Panc1 (cell line): Measurements from ENCODE around the gene FSHR. TPM values are rescaled to one million over a fixed set of nuclear protein-coding genes. Genes with fewer than 3 reads are reported as not detected.

Source experiments
- ATAC-seq: fragments of 200-7000 bp; cut with Tn5 transposase; 2 replicates; pipeline ENCODE4 v1.9.1; 2020; ENCODE audit warnings: mild to moderate bottlenecking, moderate library complexity
- BruUV-seq: library from RNA; stranded (reverse); fragments of 400-500 nt; replicated peaks from 2 replicates; lab custom pipeline; 2021; lab: Mats Ljungman, UMichigan
- CTCF ChIA-PET: fragments of 300-600 bp; sonication (Branson Sonifier 250); formaldehyde crosslinking; loops from one replicate; lab custom pipeline; 2022; ENCODE audit warnings: antibody characterized with exemption; lab: Charles Lee
- POLR2A ChIA-PET: fragments of 300-600 bp; sonication (Branson Sonifier 250); formaldehyde crosslinking; loops from one replicate; lab custom pipeline; 2022; ENCODE audit warnings: antibody characterized with exemption; lab: Charles Lee
- DNase-seq: peaks from one replicate; pipeline ENCODE4 v3.0.0-alpha.2; 2010; ENCODE audit warnings: low read depth, low spot score
- H3K27ac ChIP-seq: 2 replicates; pipeline ENCODE4 v1.5.1; 2011; ENCODE audit warnings: mild to moderate bottlenecking, low read length, inconsistent platforms
- H3K27me3 ChIP-seq: fragments of 200-500 bp; sonication (Bioruptor generic); 2 replicates; pipeline ENCODE4 v1.6.0; 2014; ENCODE audit warnings: low read length, inconsistent platforms; ENCODE audit not compliant: control insufficient read depth, insufficient read depth
- H3K36me3 ChIP-seq: fragments of 200-500 bp; sonication (Bioruptor generic); 2 replicates; pipeline ENCODE4 v1.5.1; 2014; ENCODE audit warnings: inconsistent platforms, mild to moderate bottlenecking, low read length, moderate library complexity; ENCODE audit not compliant: control insufficient read depth, insufficient read depth
- H3K4me1 ChIP-seq: 2 replicates; pipeline ENCODE4 v1.5.1; 2011; ENCODE audit warnings: inconsistent platforms, mild to moderate bottlenecking, low read length, moderate library complexity; ENCODE audit not compliant: control insufficient read depth, insufficient read depth
- H3K4me3 ChIP-seq, 2 experiments: 2 replicates each; pipeline ENCODE4 v1.5.1; 2011 to 2012; ENCODE audit warnings: low read depth in 2 of 2, low read length in 2 of 2, mild to moderate bottlenecking in 2 of 2, inconsistent platforms in 1 of 2, moderate library complexity in 1 of 2
- H3K9me3 ChIP-seq: fragments of 200-500 bp; sonication (Bioruptor generic); 2 replicates; pipeline ENCODE4 v1.5.1; 2014; ENCODE audit warnings: low read depth, mild to moderate bottlenecking, inconsistent platforms, low read length, moderate library complexity; ENCODE audit not compliant: control insufficient read depth, insufficient read depth
- POLR2AphosphoS5 ChIP-seq: IDR thresholded peaks from 2 replicates; pipeline ENCODE4 v1.6.1; 2012; ENCODE audit warnings: mild to moderate bottlenecking, low read depth, low read length, moderate library complexity
- SIN3A ChIP-seq: IDR thresholded peaks from 2 replicates; pipeline ENCODE4 v1.6.1; 2012; ENCODE audit warnings: low read depth, mild to moderate bottlenecking, low read length, moderate library complexity, borderline replicate concordance; ENCODE audit not compliant: insufficient read depth
- TCF7L2 ChIP-seq: IDR thresholded peaks from 2 replicates; pipeline ENCODE4 v1.6.1; 2011; ENCODE audit warnings: mild to moderate bottlenecking, low read depth, low read length, inconsistent platforms
- in situ Hi-C: cut with HindIII; loops from 2 replicates; pipeline ENCODE4 v1.10.0; 2016; ENCODE audit warnings: low sequenced_read_pairs, low pct_unique_long_range_greater_than_20kb
- intact Hi-C: fragments of 100-400 bp; cut with micrococcal nuclease; formaldehyde crosslinking; loops from one replicate; pipeline ENCODE4 v1.10.0; 2022; ENCODE audit not compliant: unreplicated experiment
- total RNA-seq: library from RNA; stranded (reverse); gene quantifications from one replicate; pipeline ENCODE4 v1.2.1, GENCODE V29; 2021; ENCODE audit not compliant: unreplicated experiment
- TF ChIP-seq, protein P1 (sequence below): fragments of 450-650 bp; IDR thresholded peaks from 2 replicates; pipeline ENCODE4 v1.5.1; 2017; ENCODE audit warnings: mild to moderate bottlenecking
- TF ChIP-seq, protein P2 (sequence below), 2 experiments: IDR thresholded peaks; 2 replicates each; pipeline ENCODE4 v1.6.1; 2011 to 2012; ENCODE audit warnings: low read depth in 2 of 2, control low read depth in 1 of 2, low read length in 1 of 2, mild to moderate bottlenecking in 1 of 2, moderate library complexity in 1 of 2; ENCODE audit not compliant: insufficient read depth in 1 of 2

FSHR gene
- total RNA-seq, 1 experiment from 2014 or later: not detected

DNA sequence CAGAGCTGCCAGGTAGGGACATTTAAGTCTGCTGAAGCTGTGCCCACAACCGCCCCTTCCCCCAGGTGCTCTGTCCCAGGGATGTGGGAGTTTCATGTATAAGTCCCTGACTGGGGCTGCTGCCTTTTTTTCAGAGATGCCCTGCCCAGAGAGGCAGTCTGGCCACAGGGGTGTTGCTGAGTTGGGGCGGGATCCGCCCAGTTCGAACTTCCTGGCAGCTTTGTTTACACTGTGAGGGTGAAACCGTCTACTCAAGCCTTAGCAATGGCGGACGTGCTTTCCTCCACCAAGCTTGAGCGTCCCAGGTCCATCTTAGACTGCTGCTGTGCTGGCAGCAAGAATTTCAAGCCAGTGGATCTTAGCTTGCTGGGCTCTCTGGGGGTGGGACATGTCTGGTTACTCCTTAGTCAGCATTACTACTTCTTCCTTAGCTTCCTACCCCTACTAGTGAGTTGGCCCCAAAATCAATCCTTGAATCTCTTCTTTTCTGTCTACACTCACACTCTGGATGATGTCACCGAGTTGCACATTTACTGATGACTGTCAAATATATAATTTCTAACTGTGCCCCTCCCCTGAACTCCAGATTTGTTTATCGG lies 31.8 kb upstream of the FSHR start:
- ChIA-PET POLR2A (no interaction called here), CTCF (no interaction called here)
- H3K27ac ChIP-seq: no peak overlapping the region
- DNase-seq (no peak), ATAC-seq (no peak)
- in situ Hi-C loops (no loop called here), intact Hi-C loops (no loop called here)
- no peaks in the 10 kb centered on the region for H3K9me3 ChIP-seq
- no TSS peak for BruUV-seq
- no peaks in the 10 kb centered on the region for H3K4me1 ChIP-seq
- no peaks in the 10 kb centered on the region for H3K36me3 ChIP-seq
- TF ChIP-seq TCF7L2: no peak
- TF ChIP-seq, protein P1, sequence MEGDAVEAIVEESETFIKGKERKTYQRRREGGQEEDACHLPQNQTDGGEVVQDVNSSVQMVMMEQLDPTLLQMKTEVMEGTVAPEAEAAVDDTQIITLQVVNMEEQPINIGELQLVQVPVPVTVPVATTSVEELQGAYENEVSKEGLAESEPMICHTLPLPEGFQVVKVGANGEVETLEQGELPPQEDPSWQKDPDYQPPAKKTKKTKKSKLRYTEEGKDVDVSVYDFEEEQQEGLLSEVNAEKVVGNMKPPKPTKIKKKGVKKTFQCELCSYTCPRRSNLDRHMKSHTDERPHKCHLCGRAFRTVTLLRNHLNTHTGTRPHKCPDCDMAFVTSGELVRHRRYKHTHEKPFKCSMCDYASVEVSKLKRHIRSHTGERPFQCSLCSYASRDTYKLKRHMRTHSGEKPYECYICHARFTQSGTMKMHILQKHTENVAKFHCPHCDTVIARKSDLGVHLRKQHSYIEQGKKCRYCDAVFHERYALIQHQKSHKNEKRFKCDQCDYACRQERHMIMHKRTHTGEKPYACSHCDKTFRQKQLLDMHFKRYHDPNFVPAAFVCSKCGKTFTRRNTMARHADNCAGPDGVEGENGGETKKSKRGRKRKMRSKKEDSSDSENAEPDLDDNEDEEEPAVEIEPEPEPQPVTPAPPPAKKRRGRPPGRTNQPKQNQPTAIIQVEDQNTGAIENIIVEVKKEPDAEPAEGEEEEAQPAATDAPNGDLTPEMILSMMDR: no peak
- no peak for TF ChIP-seq POLR2AphosphoS5
- TF ChIP-seq, protein P2, sequence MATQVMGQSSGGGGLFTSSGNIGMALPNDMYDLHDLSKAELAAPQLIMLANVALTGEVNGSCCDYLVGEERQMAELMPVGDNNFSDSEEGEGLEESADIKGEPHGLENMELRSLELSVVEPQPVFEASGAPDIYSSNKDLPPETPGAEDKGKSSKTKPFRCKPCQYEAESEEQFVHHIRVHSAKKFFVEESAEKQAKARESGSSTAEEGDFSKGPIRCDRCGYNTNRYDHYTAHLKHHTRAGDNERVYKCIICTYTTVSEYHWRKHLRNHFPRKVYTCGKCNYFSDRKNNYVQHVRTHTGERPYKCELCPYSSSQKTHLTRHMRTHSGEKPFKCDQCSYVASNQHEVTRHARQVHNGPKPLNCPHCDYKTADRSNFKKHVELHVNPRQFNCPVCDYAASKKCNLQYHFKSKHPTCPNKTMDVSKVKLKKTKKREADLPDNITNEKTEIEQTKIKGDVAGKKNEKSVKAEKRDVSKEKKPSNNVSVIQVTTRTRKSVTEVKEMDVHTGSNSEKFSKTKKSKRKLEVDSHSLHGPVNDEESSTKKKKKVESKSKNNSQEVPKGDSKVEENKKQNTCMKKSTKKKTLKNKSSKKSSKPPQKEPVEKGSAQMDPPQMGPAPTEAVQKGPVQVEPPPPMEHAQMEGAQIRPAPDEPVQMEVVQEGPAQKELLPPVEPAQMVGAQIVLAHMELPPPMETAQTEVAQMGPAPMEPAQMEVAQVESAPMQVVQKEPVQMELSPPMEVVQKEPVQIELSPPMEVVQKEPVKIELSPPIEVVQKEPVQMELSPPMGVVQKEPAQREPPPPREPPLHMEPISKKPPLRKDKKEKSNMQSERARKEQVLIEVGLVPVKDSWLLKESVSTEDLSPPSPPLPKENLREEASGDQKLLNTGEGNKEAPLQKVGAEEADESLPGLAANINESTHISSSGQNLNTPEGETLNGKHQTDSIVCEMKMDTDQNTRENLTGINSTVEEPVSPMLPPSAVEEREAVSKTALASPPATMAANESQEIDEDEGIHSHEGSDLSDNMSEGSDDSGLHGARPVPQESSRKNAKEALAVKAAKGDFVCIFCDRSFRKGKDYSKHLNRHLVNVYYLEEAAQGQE (IDR thresholded peaks at IDR 0.05; ENCODE audit: insufficient read depth in 1 of 2, low read depth in 2 of 2, low read length in 1 of 2): no peak
- no peaks in the 10 kb centered on the region for H3K27me3 ChIP-seq
- no peak overlapping the region for H3K4me3 ChIP-seq

DNA sequence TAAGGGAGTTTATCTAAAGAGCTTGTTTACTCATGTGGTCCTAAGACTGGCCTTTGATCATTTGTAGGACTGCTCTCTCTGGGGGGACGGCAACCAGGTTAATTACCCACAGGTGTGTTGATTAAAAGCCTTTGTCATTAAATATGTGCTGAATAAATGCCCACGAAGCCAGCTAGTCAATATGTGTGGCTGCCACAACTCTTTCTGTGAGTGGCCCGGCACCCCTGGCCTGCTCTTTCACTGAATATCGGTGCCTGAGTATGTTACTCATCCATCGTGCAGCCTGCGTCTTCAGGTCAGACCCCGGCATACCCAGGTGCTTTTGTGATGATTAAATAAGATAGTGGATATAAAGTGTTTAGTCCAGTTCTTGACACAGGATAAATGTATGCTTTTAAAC lies 24.3 kb upstream of the FSHR start:
- Histone ChIP-seq H3K36me3 (no peaks in the 10 kb centered on the region), H3K4me3 (no peak overlapping the region), H3K4me1 (no peaks in the 10 kb centered on the region), H3K27ac (no peak overlapping the region), H3K9me3 (no peaks in the 10 kb centered on the region), H3K27me3 (no peaks in the 10 kb centered on the region)
- no TSS peak for BruUV-seq
- intact Hi-C loops: no loop called here
- POLR2A ChIA-PET: no interaction called here
- DNase-seq (no peak), ATAC-seq (no peak)
- in situ Hi-C loops: no loop called here
- CTCF ChIA-PET: no interaction called here
- no peak for TF ChIP-seq SIN3A
- TF ChIP-seq, protein P2 (IDR thresholded peaks at IDR 0.05; ENCODE audit: insufficient read depth in 1 of 2, low read depth in 2 of 2, low read length in 1 of 2): no peak
- TF ChIP-seq, protein P1: no peak
- TF ChIP-seq TCF7L2: no peak
- TF ChIP-seq POLR2AphosphoS5: no peak
